Activated CD8-positive, alpha-beta memory T cell treated with anti-CD3 and anti-CD28 coated beads for 24 hours (primary cell): Measurements from ENCODE around the gene ELMOD1.
"Not testable (repeated sequence)": the region's sequence is repeated elsewhere in the genome, so short reads cannot be mapped to it uniquely, and the experiment has no call there.

Experiments used
- DNase-seq: peaks from one replicate; pipeline ENCODE4 v3.0.0-alpha.2; 2020

Gene ELMOD1

GRCh38 chr11:107590460-107591377 lies at the start of gene ELMOD1:
Gene ELMOD1, plus strand, starts transcription at chr11:107591147. Its CDS starts 27,043 bp downstream, at chr11:107618190.
- peak; percentile 62 for DNase-seq

DNA sequence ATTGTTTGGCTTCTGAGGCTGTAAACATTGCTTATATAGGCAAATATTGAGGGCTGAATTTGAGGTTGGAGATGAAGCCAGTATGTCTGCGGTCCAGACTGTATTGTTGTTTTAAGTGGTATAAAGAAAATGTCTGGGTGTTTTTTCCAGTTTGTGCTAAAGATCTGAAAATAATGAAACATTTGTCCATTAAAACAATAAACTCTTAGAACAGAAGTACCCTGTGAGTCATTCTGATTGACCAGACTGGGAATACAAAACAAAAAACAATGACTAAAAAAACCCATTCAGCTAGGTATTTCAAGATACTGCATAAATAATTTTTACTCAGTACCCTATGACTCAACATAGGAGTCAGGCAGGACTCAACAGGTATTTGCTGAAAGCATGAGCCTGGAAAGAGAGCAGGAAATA lies 45.8 kb upstream of the ELMOD1 start:
- no peak for DNase-seq

DNA sequence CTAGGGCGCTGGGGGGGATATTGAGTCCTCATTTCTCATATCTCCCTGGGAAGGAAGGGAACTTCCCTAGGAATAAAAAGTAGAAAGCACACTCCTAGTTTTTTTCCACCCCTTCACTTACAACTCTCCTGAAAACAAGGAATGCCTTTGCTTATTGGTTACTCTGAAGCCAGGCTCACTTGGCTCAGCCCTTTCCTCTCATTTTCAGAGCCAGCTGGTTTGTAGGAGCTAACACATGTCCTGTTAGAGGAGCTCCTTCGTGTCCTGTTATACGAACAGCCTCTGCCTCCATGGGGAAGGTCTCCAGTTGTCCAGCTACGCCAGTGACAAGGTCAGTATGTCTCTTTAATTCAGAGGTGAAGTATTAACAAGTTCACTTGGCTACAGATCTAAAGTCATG lies 43.0 kb upstream of the ELMOD1 start:
- no peak for DNase-seq

- no peak for DNase-seq
Observed at GRCh38 chr11:107549253-107549953, 41.5 kb upstream of the ELMOD1 start.

GRCh38 chr11:107549954-107550285 lies 41.0 kb upstream of the ELMOD1 start:
- DNase-seq: no peak

- no peak for DNase-seq
Observed at GRCh38 chr11:107550304-107550703, 40.6 kb upstream of the ELMOD1 start.

- DNase-seq: no peak
Observed at GRCh38 chr11:107561688-107562087, 29.3 kb upstream of the ELMOD1 start.

GRCh38 chr11:107562647-107563208 lies 28.2 kb upstream of the ELMOD1 start:
- no peak for DNase-seq

- DNase-seq: peak; percentile 57
Observed at GRCh38 chr11:107563702-107564101, 27.2 kb upstream of the ELMOD1 start.

GRCh38 chr11:107564877-107565218 lies 26.1 kb upstream of the ELMOD1 start:
- DNase-seq: no peak

DNA sequence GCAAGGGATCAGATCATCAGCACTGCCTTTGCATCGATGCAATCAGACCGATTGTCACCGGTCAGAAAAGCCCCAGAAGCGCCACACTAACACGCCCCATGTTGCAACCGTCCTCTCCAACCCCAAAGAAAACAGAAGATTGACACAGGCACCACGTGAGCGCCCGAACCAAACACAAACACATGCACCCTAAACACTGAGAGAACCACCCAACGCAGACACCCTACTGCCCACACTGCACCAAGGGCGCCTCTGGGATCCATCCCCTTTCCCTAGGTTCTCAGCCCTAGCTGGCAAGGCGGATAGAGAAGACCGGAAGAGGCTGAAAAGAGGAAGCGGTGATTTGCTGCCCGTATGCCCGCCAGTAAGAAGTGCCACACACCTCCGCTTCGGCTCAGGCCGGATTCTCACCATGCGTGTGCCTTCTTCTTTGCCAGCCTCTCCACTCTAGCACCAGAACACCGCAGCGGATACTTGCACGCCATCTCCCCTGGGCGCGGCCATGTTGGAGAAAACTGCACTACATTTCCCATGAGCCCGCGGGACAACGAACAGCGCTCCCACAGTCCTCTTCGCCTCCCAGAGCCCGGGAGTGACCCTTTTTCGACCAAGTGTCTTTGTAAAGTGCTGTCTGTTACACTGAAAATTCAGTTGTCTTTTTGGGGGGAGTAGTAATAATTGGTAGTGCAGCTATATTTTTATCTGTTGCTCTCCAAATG lies 25.6 kb upstream of the ELMOD1 start, which contains the start of gene ALKBH8:
Gene ALKBH8, minus strand, starts transcription at position 517 of the 719 bp plus-strand sequence. CDS start 4,842 bp downstream, outside the sequence.
- peak; percentile 88 for DNase-seq

DNA sequence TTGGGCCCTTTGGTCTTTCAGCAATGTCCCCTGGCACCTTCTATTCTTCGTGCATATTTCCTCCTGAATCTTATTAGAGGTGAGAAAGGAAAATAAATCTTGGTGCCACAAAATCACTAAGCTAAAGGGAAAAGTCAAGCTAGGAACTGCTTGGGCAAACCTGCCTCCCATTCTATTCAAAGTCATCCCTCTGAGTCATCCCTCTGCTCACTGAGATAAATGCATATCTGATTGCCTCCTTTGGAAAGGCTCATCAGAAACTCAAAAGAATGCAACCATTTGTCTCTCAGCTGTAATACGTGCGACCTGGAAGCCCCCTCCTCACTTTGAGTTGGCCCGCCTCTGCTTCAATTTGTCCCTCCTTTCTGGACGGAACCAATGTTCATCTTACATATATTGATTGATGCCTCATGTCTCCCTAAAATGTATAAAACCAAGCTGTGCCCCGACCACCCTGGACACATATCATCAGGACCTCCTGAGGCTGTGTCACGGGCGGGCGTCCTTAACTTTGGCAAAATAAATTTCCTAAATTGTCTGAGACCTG lies 24.9 kb upstream of the ELMOD1 start:
- DNase-seq: not testable (repeated sequence)

- DNase-seq: no peak
Observed at GRCh38 chr11:107566569-107566968, 24.4 kb upstream of the ELMOD1 start.

GRCh38 chr11:107567739-107568335 lies 23.1 kb upstream of the ELMOD1 start:
- no peak for DNase-seq

- no peak for DNase-seq
Observed at GRCh38 chr11:107570015-107570414, 20.9 kb upstream of the ELMOD1 start.

- no peak for DNase-seq
Observed at GRCh38 chr11:107573438-107573837, 17.5 kb upstream of the ELMOD1 start.

GRCh38 chr11:107576497-107577345 lies 14.2 kb upstream of the ELMOD1 start:
- peak; percentile 77 for DNase-seq

GRCh38 chr11:107577346-107577711 lies 13.6 kb upstream of the ELMOD1 start:
- no peak for DNase-seq

- DNase-seq: not testable (repeated sequence)
Observed at GRCh38 chr11:107579169-107579568, 11.8 kb upstream of the ELMOD1 start.

- no peak for DNase-seq
Observed at GRCh38 chr11:107581147-107581546, 9.8 kb upstream of the ELMOD1 start.

- no peak for DNase-seq
Observed at GRCh38 chr11:107583629-107584195, 7.2 kb upstream of the ELMOD1 start.
